Endometrial microvascular endothelial cells (primary cell): ENCODE results near the gene GSG1L. TPM values are rescaled to one million over a fixed set of nuclear protein-coding genes. Genes with fewer than 3 reads are reported as not detected.

Source experiments
- in situ Hi-C: cut with HindIII; loops from 2 replicates; pipeline ENCODE4 v1.10.0; 2017; ENCODE audit warnings: low sequenced_read_pairs, low pct_unique_long_range_greater_than_20kb; ENCODE audit errors: inconsistent ontology term
- total RNA-seq: library from RNA; depleted of rRNA; stranded (reverse); fragments of >200 nt; gene quantifications from one replicate; pipeline ENCODE4 v1.2.3, GENCODE V29; 2015; ENCODE audit errors: inconsistent ontology term

The GSG1L gene
- total RNA-seq: not detected

DNA sequence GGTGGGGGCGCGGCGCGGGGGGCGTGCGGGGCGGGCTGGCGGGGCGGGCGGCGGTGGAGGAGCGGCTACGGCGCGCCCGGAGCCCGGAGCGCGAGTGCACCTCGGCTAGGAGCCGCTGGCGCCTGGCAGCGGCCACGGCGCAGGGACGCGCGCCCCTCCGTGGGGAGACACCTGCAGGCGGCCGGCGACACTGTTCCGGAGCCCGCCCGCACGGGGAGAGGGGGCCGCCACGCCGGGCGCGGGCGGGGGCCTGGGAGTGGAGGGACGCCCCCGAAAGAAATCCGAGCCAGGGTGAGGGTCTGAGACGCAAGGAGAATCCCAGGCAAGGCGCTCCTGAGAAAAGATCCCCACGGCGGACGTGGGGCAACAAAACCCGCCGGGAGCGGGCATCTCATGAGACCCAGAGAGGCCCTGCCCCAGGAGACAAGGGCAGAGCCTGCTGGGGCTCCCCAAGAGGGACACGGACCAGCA, at the start of gene GSG1L:
Gene GSG1L, minus strand, starts transcription at position 124 of the 471 bp plus-strand sequence. CDS start 290 bp downstream, outside the sequence.
- in situ Hi-C loops: no loop called here

DNA sequence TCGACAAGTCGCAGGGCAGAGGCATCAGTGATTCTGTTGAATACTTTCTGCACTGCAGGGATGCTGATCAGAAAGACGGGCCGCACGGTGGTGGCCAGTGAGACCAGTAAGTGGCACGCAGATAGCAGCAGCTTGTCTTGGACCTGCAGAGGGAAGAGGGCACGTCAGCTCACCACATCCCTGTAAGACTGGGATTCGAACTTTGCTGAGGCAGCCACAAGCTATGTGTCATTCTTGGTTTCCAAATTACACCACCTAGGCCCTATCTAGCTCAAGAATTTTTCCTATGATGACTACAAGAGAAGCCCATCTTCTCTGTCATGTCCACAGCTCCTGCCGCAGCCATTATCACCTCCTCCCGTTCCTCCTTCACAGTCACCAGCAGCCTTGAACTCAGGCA, 49.4 kb upstream of the GSG1L start:
- in situ Hi-C loops: no loop called here

DNA sequence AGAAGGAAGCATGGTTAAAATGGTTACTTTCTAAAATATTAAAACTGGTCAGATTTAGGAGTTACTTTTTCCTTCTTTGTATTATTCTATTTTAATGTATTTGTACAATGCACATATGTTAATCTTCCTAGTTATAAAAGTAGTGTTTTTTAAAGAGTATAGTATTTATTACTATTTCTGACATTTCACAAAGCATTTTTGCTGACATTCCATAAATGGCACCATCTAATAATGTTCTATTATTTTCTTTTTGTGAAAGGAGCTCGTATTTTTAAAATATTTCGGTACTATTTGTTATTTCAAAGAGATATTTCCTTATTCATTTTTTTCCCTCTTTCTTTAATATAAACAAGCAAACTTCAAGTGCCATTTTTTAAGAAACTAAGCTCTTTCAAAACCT, 47.5 kb upstream of the GSG1L start:
- in situ Hi-C loops: no loop called here

DNA sequence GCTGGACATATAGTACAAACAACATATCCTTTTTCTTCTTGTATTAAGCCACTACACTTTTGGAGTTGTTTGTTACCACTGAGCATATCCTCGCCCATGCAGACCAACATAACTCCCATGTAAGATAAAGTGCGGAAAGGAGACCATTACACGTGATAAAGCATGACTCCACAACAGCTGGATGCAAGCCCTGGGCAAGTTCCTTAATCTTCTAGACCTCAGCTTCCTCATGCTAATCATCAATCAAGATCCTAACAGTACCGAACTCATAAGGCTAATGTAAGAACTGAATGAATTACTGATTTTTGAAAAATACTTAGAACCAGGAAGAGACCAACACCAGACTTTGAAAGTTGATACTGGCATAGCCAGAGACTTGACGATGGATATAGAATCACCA, 47.0 kb upstream of the GSG1L start:
- in situ Hi-C loops: no loop called here

DNA sequence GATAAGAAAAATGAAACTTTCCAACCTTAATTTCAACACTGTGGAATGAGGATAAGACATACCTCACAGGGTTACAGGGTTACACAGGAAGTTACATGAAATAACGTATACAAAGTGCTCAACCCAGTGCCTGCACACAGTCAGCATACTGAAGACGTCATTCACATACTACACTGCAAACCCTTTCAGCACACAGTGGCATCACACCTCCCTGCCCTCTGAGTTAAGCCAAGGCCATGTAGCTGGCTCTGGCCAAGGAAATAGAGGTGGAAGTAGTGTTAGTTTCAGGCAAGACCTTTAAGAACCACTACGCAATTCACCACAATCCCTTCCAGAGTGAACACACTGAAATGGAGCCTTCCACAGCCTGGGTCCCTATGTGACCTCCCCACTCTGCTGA, 46.6 kb upstream of the GSG1L start:
- in situ Hi-C loops: no loop called here

DNA sequence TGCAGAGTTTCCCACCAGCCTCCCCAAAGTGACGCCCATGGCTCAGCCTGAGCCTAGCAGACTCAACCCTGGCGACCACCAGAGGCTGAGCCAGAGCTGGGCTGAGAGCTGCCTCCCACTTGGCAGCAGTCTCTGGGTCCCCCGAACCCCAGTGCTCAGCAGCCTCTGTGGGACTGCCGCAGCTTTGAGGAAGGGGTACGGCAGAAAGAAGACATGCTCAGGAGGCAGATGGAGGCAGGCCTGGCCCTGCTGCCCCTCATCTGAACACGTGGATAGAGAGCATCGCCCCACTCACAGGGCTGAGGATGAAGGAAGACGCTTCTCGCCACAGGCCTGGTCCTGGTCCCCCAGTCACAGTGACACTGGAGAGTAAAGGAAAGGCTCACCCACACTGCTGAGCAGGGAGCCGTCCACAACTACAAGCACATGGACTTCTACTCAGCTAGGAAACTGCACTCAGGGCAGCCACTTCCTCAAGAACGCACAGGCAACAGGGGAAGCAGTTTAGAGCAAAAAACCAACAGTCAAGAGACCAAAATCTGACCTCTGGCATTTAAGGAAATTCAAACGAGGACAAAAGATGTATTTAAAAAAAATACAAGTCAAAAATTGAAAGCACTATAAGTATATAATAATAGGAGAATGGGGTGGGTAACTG, 45.2 kb upstream of the GSG1L start:
- in situ Hi-C loops: no loop called here

DNA sequence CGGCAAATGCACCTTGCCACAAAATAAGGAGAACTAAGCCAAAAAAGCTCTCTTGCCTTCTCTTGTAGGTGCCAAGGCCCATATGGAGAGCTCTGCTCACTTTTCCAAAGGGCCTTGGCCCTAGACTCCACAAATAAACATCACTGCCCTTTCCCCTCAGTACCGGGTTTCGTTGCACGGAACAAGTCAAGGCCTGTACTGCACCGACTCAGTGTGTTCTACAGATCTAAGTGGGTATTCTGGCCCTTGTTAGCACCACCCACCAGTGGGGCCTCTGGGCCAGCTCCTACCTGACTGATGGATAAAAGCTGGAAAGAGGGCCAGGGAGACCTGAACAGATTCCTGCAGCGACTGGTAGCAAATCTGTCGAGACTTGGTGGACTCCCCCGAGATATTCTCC, 43.7 kb upstream of the GSG1L start:
- in situ Hi-C loops: no loop called here

DNA sequence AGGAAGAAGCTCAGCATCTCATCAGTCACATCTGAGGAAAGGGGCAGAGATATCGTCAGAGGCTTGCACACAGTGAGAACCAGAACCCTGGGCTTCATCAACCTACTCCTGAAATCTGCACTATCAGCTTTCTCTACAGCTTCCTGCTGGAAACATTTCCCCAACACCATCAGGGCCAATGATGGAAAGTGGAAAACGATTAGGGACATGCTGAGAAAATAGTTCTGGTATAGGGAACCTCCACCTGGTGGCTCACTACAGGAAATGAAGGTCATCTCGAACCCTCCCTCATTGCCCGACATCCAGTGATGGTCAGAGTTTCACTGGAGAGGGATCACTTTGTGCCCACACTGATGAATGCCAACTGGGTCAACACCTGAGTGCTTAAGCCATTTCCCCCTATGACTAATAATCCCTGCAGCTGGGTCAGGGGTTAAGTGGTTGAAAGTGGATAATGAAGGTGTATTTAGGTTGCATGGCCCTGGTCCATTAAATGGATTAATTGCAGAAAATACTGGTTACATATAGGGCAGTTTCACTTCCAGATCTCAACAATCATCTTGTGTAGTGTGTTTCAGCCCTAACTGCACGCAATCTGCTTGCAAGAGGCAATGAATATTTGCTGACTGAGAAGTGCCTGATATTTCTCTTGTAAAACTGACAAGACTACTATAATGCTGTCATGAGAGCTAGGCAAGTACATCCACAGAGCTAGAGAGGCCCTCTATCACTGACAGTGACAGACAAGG, 43.1 kb upstream of the GSG1L start:
- in situ Hi-C loops: no loop called here

DNA sequence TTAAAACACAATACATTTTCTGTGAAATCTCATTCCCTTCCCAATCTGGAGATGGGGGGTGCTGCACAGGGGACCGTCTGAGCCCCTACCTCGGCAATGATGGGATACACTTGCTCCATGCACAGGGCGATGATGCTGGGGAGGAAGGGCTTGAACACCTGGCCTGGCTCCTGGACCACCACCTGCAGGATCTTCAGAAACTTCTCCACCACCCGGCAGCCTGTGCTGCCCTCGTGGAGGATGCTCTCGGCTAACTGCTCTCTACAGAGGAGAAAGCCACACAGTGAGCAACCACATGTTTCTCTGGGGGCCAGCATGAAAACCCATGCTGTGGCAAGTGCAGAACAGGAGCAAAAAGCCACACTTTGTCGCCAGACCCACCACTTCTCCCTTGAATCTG, 42.4 kb upstream of the GSG1L start:
- in situ Hi-C loops: no loop called here

DNA sequence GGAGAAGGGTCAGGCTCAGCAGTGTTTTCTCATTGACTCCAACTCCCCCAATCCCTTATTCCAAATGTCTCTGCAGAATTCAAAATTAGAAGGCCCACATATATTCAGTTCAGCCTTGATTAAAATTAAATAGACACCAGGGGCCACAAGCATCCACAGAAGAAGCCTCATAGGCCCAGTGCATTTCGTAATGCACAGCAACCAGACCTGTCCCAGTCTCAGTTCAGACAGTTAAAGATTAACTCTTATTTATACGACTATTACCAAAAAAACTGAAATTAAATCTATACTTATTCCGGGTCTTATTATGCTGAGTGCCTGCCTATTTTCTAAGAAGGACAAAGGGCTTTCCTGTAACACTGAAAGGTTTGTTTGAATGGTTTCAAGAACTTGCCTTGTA, 41.8 kb upstream of the GSG1L start:
- in situ Hi-C loops: no loop called here

DNA sequence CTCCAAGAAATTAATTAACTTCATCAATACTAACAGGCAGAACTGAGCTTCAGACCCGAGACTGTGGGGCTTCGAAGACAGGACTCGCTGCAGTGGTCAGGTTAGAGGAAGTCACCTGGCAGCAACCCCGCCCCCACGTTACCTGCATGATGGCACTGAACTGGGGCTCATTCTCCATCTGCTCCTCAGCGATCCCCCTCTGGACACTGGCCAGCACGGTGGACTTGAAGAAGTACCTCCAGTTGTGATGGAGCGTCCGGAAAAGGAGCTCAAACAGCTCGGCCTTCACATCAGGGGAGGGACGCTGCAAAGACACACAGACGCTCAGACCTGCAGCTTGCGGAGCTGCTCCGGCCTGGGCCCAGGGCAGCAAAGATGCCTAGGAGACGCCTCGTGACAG, 40.9 kb upstream of the GSG1L start:
- in situ Hi-C loops: no loop called here

DNA sequence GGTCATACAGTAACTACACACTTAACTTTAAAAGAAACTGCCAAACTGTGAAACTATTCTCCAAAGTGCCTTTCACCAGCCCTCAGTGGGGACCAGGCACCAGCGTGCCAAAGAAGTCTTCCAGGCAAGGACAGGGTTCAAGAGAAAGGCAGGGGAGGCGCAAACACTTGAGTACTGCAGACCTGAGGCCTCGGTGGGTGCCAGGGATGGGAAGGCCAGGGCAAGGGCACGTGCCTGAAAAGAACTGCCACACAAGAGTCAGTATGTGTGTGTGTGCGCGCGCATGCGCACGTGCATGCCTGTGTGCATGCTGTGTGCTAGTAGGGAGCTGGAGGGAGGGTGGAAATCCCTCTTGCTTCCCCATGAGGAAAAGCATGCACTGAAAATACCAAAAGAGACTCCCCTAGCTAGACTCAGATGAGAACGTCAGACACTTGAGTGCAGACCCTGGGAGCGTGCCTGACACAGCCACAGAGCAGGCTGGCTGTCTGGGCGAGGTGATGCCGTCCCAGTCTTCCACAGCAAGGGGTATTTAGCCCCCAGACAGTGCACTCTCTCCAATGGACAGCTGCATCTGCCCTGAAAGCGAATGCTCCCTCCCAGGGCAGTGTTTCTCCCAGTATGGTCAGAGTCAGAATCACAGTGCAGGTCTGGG, 40.1 kb upstream of the GSG1L start:
- in situ Hi-C loops: no loop called here

DNA sequence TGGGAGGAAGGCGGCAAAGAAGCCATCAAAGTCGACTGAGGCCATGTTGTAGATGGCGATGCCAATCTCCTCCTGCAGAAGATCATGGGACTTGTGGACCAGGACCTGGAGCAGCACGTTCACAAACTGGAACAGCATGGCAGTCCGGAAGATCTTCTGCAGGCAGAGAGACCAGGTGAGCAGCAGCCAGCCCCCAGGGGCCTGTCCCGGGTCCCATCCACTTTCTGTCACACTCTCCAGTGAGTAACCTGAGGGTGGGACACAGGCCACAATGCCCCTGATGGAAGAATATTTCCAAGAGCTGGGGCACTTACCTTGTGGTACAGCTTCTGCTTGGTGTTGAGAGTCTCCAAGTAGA, 38.0 kb upstream of the GSG1L start:
- in situ Hi-C loops: no loop called here

DNA sequence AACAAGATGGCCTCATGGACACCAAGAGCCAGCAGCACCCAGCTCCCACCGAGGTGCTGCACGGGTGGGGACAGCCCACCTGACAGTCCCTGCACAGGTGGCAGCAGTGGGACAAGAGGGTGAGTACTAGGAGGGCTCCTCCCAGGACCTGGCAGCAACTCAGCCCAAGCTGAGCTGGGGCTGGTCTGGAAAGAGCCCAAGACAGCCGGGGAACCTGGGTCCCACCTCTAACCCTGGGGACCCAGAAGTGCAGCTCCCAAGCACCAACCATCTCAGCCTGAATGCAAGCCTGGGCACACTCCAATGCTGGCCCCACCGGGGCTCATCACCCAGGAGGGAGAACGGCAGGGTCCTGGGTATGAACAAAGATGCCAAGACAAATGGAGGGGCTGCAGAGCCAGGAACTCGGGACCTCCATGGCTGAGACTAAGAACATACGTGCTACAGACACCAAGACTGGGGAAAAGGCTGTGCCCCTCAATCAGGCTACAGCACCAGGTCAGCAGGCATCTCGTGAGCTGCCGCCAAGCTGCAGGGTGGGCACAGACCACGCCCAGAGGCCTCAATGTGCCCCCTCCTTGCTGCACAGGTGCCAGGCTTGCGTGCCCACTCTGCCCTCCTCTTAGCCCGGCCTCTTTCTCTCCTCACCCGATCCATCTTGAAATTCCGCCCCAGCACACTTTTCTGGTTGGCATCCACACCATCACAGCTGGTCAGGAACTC, 37.5 kb upstream of the GSG1L start:
- in situ Hi-C loops: no loop called here

DNA sequence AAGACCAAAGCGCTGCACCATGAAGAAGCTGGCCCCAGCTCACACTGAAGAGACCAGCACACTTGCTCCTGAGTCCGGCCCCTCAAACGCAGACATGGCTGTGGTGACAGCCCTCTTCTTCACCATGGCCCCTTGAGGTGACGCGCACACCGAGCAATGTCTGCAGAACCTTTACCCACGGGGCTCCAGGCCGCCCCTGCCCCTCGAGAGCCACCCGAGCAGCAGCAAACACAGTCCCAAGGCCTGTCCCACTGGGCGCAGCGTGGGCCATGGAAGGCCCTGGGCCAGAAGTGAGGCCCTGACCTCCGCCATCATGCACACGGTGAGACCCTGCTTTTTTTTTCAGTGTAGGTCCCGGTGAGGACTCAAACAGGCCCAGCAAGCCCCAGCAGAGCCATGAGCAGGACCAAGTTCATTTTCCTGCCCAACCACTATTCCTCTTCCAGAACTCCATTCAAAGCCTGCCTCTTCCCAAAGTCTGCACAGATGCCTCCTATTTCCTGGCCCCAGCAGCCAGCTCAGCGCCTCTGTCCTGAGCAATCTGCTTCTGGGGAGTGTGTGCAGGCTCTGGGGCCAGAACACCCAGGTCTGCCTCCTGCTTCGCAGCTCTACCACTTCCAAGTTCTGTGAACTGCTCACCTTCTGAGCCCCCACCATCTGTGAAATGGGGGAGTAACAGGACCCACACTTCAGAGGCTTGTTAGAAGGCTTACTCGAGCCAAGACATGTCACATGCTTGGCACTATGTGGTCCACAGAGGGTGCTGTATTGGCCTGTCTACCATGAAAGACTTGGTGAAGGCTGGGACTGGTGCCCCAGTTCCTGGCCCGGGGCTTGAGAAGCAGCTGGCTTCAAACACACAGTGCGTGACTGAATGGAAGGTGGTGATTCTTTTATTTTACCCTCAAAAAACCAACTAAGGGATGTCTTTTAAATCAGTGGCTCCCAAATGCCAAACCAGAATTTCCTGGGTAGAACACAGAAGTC, 35.7 kb upstream of the GSG1L start:
- in situ Hi-C loops: no loop called here

DNA sequence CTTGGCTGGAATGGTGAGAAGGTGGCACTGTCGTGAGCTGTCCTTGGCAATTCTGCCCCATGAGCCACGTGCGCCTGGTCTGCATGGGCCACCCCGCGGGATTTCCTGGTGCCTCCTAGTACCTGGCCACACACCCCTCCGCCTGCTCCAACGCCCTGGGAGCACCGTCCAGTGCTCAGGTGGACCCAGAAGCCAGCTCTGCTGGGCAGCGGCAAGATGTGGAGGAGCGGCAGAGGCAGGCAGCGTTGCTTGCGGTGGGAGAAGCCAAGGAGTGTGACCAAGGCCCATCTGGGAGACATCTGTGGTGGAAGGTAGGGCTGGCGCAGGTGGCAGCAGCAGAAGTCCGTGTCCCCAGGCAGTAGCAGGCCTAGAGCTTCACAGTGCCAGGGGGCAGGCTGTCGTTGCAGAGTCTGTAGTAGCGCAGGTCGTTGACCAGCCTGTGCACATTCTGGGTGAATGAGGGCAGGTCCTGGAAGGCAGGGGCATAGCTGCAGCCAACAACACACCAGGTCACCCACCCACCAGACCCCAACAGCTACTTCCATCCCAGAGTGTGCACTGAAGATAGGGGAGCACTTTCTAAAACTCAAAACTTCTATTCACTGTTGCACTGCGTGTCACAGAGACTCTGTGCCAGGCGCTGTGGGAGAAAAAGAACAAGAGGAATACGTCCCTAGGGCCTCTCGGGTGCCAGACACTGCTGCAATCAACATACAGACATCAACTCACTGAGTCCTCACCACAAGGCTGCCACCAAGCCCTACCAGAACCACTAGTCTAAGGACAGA, 34.9 kb upstream of the GSG1L start:
- in situ Hi-C loops: no loop called here

DNA sequence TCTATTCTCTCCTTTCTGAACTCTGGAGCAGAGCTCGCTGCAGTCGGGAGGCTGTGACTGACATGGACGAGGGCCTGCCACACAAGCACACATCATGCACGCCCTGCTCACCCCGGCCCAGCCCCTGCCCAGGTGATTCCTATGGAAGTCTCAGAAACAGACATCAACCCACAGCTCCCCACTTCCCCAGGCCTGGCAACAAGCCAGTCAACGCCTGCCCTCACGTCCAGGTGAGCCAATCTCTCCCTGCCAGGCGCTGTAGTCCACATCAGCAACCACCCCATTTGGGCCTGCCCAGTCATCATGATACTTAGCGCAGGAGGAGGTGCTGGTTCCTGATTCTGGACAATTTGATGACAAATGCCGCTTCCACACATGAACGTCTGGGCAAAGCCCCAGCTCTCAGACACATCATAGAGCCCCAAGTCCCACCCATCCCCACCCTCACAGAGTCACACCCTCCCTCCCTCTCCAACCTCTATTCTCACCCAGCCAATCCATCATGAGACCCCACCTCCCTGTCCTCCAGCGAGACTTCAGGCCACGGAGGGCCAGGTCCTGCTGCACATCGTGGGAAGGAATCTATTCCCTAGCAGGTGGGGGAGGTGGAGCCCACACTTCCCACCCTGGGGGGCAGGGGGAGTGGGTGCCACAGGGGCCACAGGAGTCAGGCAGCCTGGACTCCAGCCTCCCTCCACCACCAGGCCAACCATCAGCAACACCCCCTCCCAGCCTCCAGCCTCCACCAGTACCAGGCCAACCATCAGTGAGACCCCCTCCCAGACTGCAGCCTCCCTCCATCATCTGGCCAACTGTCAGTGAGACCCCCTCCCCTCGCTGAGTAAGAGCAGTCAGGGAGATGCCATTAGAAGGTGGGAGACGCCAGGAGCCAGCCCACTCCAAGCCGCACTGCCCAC, 33.7 kb upstream of the GSG1L start:
- in situ Hi-C loops: no loop called here
